ENCODE results near the gene LPGAT1.

Gene LPGAT1

GRCh38 chr1:211741788-211742187 is 88.8 kb downstream of the LPGAT1 start:
- peak in 1 of 2 experiments; percentile 40 for DNase-seq (ENCODE audit: low spot score in 2 of 2)
- Histone ChIP-seq H3K27me3 (ENCODE audit: low read depth) (no peaks in the 10 kb centered on the region), H3K9me3 (no peaks in the 10 kb centered on the region), H3K4me3 (no peak overlapping the region), H3K36me3 (replicated peaks) (no peaks in the 10 kb centered on the region; the same call in 1 of the 2 replicates), H3K4me1 (peaks cover 16% of the 10 kb centered on the region)
- in situ Hi-C loops (cut with MboI; ENCODE audit: low sequenced_read_pairs): no loop called here

GRCh38 chr1:211741116-211741515 is 89.4 kb downstream of the LPGAT1 start:
- no peaks in the 10 kb centered on the region for H3K9me3 ChIP-seq
- H3K27me3 ChIP-seq (ENCODE audit: low read depth): no peaks in the 10 kb centered on the region
- in situ Hi-C loops (cut with MboI; ENCODE audit: low sequenced_read_pairs): no loop called here
- H3K4me1 ChIP-seq: peaks cover 16% of the 10 kb centered on the region
- no peak overlapping the region for H3K4me3 ChIP-seq
- no peak for DNase-seq (ENCODE audit: low spot score in 2 of 2)
- H3K36me3 ChIP-seq (replicated peaks): no peaks in the 10 kb centered on the region; the same call in 1 of the 2 replicates

- Histone ChIP-seq H3K9me3 (no peaks in the 10 kb centered on the region), H3K4me1 (peaks cover 25% of the 10 kb centered on the region), H3K27me3 (ENCODE audit: low read depth) (no peaks in the 10 kb centered on the region), H3K4me3 (no peak overlapping the region), H3K36me3 (replicated peaks) (no peaks in the 10 kb centered on the region; the same call in 1 of the 2 replicates)
- no peak for DNase-seq (ENCODE audit: low spot score in 2 of 2)
- in situ Hi-C loops (cut with MboI; ENCODE audit: low sequenced_read_pairs): no loop called here
These were observed 90.7 kb downstream of the LPGAT1 start for GRCh38 chr1:211739671-211740411.

- Histone ChIP-seq H3K4me1 (peaks cover 25% of the 10 kb centered on the region), H3K36me3 (replicated peaks) (no peaks in the 10 kb centered on the region; the same call in 1 of the 2 replicates), H3K4me3 (no peak overlapping the region), H3K9me3 (no peaks in the 10 kb centered on the region), H3K27me3 (ENCODE audit: low read depth) (no peaks in the 10 kb centered on the region)
- DNase-seq (ENCODE audit: low spot score in 2 of 2): no peak
- in situ Hi-C loops (cut with MboI; ENCODE audit: low sequenced_read_pairs): no loop called here
These were observed 91.8 kb downstream of the LPGAT1 start for GRCh38 chr1:211738691-211739301.

- Histone ChIP-seq H3K9me3 (no peaks in the 10 kb centered on the region), H3K4me1 (peaks cover 25% of the 10 kb centered on the region), H3K4me3 (no peak overlapping the region), H3K36me3 (replicated peaks) (no peaks in the 10 kb centered on the region; the same call in 1 of the 2 replicates), H3K27me3 (ENCODE audit: low read depth) (no peaks in the 10 kb centered on the region)
- in situ Hi-C loops (cut with MboI; ENCODE audit: low sequenced_read_pairs): no loop called here
- no peak for DNase-seq (ENCODE audit: low spot score in 2 of 2)
These were observed 92.4 kb downstream of the LPGAT1 start for GRCh38 chr1:211738096-211738690.

GRCh38 chr1:211737115-211738035 is 93.2 kb downstream of the LPGAT1 start:
- DNase-seq (ENCODE audit: low spot score in 2 of 2): no peak
- Histone ChIP-seq H3K27me3 (ENCODE audit: low read depth) (no peaks in the 10 kb centered on the region), H3K36me3 (replicated peaks) (no peaks in the 10 kb centered on the region), H3K4me1 (peaks cover 23% of the 10 kb centered on the region), H3K9me3 (no peaks in the 10 kb centered on the region), H3K4me3 (no peak overlapping the region)
- in situ Hi-C loops (cut with MboI; ENCODE audit: low sequenced_read_pairs): no loop called here

- Histone ChIP-seq H3K36me3 (replicated peaks) (no peaks in the 10 kb centered on the region), H3K4me3 (no peak overlapping the region), H3K4me1 (peaks cover 13% of the 10 kb centered on the region), H3K27me3 (ENCODE audit: low read depth) (no peaks in the 10 kb centered on the region), H3K9me3 (no peaks in the 10 kb centered on the region)
- in situ Hi-C loops (cut with MboI; ENCODE audit: low sequenced_read_pairs): no loop called here
- DNase-seq (ENCODE audit: low spot score in 2 of 2): no peak
These were observed 94.1 kb downstream of the LPGAT1 start for GRCh38 chr1:211736351-211736915.

GRCh38 chr1:211735208-211736170 is 95.1 kb downstream of the LPGAT1 start:
- Histone ChIP-seq H3K4me3 (no peak overlapping the region), H3K4me1 (peaks cover 13% of the 10 kb centered on the region), H3K9me3 (no peaks in the 10 kb centered on the region), H3K36me3 (replicated peaks) (no peaks in the 10 kb centered on the region), H3K27me3 (ENCODE audit: low read depth) (no peaks in the 10 kb centered on the region)
- in situ Hi-C loops (cut with MboI; ENCODE audit: low sequenced_read_pairs): no loop called here
- DNase-seq (ENCODE audit: low spot score in 2 of 2): peak; percentile 28 to 68

GRCh38 chr1:211734791-211735190 is 95.8 kb downstream of the LPGAT1 start:
- Histone ChIP-seq H3K4me3 (no peak overlapping the region), H3K36me3 (replicated peaks) (no peaks in the 10 kb centered on the region), H3K9me3 (no peaks in the 10 kb centered on the region), H3K4me1 (peaks cover 13% of the 10 kb centered on the region), H3K27me3 (ENCODE audit: low read depth) (no peaks in the 10 kb centered on the region)
- in situ Hi-C loops (cut with MboI; ENCODE audit: low sequenced_read_pairs): no loop called here
- no peak for DNase-seq (ENCODE audit: low spot score in 2 of 2)

- Histone ChIP-seq H3K9me3 (no peaks in the 10 kb centered on the region), H3K4me1 (peaks cover 13% of the 10 kb centered on the region), H3K36me3 (replicated peaks) (no peaks in the 10 kb centered on the region), H3K4me3 (no peak overlapping the region), H3K27me3 (ENCODE audit: low read depth) (no peaks in the 10 kb centered on the region)
- no peak for DNase-seq (ENCODE audit: low spot score in 2 of 2)
- in situ Hi-C loops (cut with MboI; ENCODE audit: low sequenced_read_pairs): no loop called here
These were observed 96.2 kb downstream of the LPGAT1 start for GRCh38 chr1:211734359-211734758.

- in situ Hi-C loops (cut with MboI; ENCODE audit: low sequenced_read_pairs): no loop called here
- Histone ChIP-seq H3K27me3 (ENCODE audit: low read depth) (no peaks in the 10 kb centered on the region), H3K36me3 (replicated peaks) (no peaks in the 10 kb centered on the region), H3K9me3 (no peaks in the 10 kb centered on the region), H3K4me3 (no peak overlapping the region), H3K4me1 (peaks cover 9% of the 10 kb centered on the region)
- no peak for DNase-seq (ENCODE audit: low spot score in 2 of 2)
These were observed 98.1 kb downstream of the LPGAT1 start for GRCh38 chr1:211732293-211732980.
